Testis (tissue), 2 donors: ENCODE measurements around the gene ARIH2.
"Not testable (repeated sequence)": the region's sequence is repeated elsewhere in the genome, so short reads cannot be mapped to it uniquely, and the experiment has no call there.

Source experiments
- POLR2A ChIP-seq: fragments of 450-650 bp; IDR thresholded peaks from one replicate; pipeline ENCODE4 v1.6.1; 2017; ENCODE audit warnings: antibody characterized with exemption, mild to moderate bottlenecking, moderate library complexity
- TF ChIP-seq, protein P1 (sequence below), 3 experiments: fragments of 450-650 bp in 2 of 3; fragments of 200-600 bp in 1 of 3; sonication (generic) in 1 of 3; IDR thresholded peaks; one replicate each; pipeline ENCODE4 v1.5.1; 2016 to 2019; ENCODE audit warnings: antibody characterized with exemption in 3 of 3, mild to moderate bottlenecking in 2 of 3, moderate library complexity in 1 of 3

GRCh38 chr3:49008627-49009026 lies 90.0 kb downstream of the ARIH2 start:
- TF ChIP-seq, protein P1, sequence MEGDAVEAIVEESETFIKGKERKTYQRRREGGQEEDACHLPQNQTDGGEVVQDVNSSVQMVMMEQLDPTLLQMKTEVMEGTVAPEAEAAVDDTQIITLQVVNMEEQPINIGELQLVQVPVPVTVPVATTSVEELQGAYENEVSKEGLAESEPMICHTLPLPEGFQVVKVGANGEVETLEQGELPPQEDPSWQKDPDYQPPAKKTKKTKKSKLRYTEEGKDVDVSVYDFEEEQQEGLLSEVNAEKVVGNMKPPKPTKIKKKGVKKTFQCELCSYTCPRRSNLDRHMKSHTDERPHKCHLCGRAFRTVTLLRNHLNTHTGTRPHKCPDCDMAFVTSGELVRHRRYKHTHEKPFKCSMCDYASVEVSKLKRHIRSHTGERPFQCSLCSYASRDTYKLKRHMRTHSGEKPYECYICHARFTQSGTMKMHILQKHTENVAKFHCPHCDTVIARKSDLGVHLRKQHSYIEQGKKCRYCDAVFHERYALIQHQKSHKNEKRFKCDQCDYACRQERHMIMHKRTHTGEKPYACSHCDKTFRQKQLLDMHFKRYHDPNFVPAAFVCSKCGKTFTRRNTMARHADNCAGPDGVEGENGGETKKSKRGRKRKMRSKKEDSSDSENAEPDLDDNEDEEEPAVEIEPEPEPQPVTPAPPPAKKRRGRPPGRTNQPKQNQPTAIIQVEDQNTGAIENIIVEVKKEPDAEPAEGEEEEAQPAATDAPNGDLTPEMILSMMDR (IDR thresholded peaks at IDR 0.05) = not testable (repeated sequence)
- not testable (repeated sequence) for TF ChIP-seq POLR2A
